ENCODE data around the gene ARMC12. TPM values are rescaled to one million over a fixed set of nuclear protein-coding genes. Genes with fewer than 3 reads are reported as not detected.
A peak's percentile ranks its signal among the peaks of the same experiment; 100 is the strongest.

ARMC12 gene
- total and polyA plus RNA-seq, 2 experiments from 2014 or later: 0.90 to 0.94 TPM

DNA sequence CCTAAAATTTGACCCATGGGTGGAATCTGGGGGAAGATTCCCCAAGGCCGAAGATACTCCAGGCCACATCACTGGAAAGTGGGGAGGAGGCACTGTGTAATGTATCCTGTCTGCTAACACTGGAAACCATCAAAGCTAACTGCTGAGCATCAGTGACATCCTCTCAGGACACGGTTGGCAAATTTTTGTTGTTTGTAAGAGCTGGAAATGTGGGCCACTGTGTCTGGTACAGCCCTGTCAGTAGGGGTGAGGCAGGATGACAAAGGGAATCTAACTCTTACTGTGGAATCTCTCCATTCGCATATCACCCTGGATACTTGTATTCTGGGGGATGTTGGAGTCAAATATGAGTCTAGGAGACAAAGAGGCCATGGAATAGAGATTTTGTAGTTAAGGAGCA is 22.6 kb downstream of the ARMC12 start:
- Histone ChIP-seq H3K27ac (ENCODE audit: low read depth) (no peak overlapping the region), H3K4me1 (ENCODE audit: insufficient read depth) (peaks cover 29% of the 10 kb centered on the region), H3F3A (replicated peaks; ENCODE audit: low read depth) (no peaks in the 10 kb centered on the region; the same call in 1 of the 2 replicates), H3K4me2 (no peak overlapping the region), H2AFZ (no peak overlapping the region), H3K4me3 (no peak overlapping the region), H3K36me3 (ENCODE audit: insufficient read depth) (no peaks in the 10 kb centered on the region), H3K79me2 (replicated peaks; ENCODE audit: insufficient read depth) (no peaks in the 10 kb centered on the region), H3K27me3 (ENCODE audit: insufficient read depth) (no peaks in the 10 kb centered on the region), H3K9me2 (ENCODE audit: insufficient read depth) (no peaks in the 10 kb centered on the region), H4K20me1 (replicated peaks; ENCODE audit: insufficient read depth) (no peaks in the 10 kb centered on the region)
- ATAC-seq (no peak), DNase-seq (ENCODE audit: low spot score) (no peak)
- Mint-ChIP-seq H3K4me3 (no peak overlapping the region), H3K27ac (no peak overlapping the region), H3K36me3 (ENCODE audit: low read depth) (no peaks in the 10 kb centered on the region), H3K9me3 (peaks cover 3% of the 10 kb centered on the region; the same call in 1 of the 3 replicates), H3K27me3 (ENCODE audit: insufficient read depth, low read depth, poor library complexity) (peaks cover 25% of the 10 kb centered on the region), H3K4me1 (peaks cover 46% of the 10 kb centered on the region)
- TF ChIP-seq, protein P1, sequence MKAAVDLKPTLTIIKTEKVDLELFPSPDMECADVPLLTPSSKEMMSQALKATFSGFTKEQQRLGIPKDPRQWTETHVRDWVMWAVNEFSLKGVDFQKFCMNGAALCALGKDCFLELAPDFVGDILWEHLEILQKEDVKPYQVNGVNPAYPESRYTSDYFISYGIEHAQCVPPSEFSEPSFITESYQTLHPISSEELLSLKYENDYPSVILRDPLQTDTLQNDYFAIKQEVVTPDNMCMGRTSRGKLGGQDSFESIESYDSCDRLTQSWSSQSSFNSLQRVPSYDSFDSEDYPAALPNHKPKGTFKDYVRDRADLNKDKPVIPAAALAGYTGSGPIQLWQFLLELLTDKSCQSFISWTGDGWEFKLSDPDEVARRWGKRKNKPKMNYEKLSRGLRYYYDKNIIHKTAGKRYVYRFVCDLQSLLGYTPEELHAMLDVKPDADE (IDR thresholded peaks at IDR 0.05): no peak
- no peak for TF ChIP-seq EZH2phosphoT487 (IDR thresholded peaks at IDR 0.05; ENCODE audit: unreplicated experiment)
- no peak for TF ChIP-seq NANOG (IDR thresholded peaks at IDR 0.05; ENCODE audit: borderline replicate concordance)
- TF ChIP-seq, protein P2, sequence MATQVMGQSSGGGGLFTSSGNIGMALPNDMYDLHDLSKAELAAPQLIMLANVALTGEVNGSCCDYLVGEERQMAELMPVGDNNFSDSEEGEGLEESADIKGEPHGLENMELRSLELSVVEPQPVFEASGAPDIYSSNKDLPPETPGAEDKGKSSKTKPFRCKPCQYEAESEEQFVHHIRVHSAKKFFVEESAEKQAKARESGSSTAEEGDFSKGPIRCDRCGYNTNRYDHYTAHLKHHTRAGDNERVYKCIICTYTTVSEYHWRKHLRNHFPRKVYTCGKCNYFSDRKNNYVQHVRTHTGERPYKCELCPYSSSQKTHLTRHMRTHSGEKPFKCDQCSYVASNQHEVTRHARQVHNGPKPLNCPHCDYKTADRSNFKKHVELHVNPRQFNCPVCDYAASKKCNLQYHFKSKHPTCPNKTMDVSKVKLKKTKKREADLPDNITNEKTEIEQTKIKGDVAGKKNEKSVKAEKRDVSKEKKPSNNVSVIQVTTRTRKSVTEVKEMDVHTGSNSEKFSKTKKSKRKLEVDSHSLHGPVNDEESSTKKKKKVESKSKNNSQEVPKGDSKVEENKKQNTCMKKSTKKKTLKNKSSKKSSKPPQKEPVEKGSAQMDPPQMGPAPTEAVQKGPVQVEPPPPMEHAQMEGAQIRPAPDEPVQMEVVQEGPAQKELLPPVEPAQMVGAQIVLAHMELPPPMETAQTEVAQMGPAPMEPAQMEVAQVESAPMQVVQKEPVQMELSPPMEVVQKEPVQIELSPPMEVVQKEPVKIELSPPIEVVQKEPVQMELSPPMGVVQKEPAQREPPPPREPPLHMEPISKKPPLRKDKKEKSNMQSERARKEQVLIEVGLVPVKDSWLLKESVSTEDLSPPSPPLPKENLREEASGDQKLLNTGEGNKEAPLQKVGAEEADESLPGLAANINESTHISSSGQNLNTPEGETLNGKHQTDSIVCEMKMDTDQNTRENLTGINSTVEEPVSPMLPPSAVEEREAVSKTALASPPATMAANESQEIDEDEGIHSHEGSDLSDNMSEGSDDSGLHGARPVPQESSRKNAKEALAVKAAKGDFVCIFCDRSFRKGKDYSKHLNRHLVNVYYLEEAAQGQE (IDR thresholded peaks at IDR 0.05; ENCODE audit: unreplicated experiment): no peak
- TF ChIP-seq ZNF114 (CRISPR knock-in tag; IDR thresholded peaks at IDR 0.05): no peak
- TF ChIP-seq POLR2AphosphoS5 (IDR thresholded peaks at IDR 0.05; ENCODE audit: low read depth): no peak
- no peak for TF ChIP-seq EZH2 (IDR thresholded peaks at IDR 0.05; ENCODE audit: low read depth, unreplicated experiment)
- TF ChIP-seq, protein P3, sequence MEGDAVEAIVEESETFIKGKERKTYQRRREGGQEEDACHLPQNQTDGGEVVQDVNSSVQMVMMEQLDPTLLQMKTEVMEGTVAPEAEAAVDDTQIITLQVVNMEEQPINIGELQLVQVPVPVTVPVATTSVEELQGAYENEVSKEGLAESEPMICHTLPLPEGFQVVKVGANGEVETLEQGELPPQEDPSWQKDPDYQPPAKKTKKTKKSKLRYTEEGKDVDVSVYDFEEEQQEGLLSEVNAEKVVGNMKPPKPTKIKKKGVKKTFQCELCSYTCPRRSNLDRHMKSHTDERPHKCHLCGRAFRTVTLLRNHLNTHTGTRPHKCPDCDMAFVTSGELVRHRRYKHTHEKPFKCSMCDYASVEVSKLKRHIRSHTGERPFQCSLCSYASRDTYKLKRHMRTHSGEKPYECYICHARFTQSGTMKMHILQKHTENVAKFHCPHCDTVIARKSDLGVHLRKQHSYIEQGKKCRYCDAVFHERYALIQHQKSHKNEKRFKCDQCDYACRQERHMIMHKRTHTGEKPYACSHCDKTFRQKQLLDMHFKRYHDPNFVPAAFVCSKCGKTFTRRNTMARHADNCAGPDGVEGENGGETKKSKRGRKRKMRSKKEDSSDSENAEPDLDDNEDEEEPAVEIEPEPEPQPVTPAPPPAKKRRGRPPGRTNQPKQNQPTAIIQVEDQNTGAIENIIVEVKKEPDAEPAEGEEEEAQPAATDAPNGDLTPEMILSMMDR (conservative IDR thresholded peaks at IDR 0.05; ENCODE audit: low read depth in 2 of 2): no peak
- no peak for TF ChIP-seq STAT1 (IDR thresholded peaks at IDR 0.05; ENCODE audit: unreplicated experiment)

DNA sequence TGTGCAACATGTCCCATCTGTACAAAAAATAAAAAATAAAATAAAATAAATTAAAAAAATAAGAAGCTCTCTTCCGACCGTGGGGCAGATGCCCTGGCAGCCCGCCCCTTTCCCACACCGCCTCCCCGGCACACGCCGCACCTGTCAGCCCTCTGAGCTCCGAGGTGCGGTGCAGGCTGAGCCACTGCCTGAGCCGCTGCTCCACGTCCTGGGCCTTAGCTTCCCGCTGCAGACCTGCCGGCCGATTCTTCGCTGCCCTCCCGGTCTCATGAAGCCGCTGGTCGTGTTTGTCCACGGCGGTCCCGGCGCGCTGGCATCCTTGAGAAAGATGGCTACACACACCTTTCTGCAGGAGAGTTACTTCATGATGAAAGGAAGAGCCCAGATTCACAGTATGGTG is 28.9 kb downstream of the ARMC12 start:
- Histone ChIP-seq H4K20me1 (replicated peaks; ENCODE audit: insufficient read depth) (no peaks in the 10 kb centered on the region), H3K27ac (ENCODE audit: low read depth) (no peak overlapping the region), H3K79me2 (replicated peaks; ENCODE audit: insufficient read depth) (no peaks in the 10 kb centered on the region), H3K4me3 (no peak overlapping the region), H3K4me1 (ENCODE audit: insufficient read depth) (peaks cover 10% of the 10 kb centered on the region), H3K27me3 (ENCODE audit: insufficient read depth) (no peaks in the 10 kb centered on the region), H3K36me3 (ENCODE audit: insufficient read depth) (no peaks in the 10 kb centered on the region), H3K4me2 (no peak overlapping the region), H3F3A (replicated peaks; ENCODE audit: low read depth) (0 out of 2 replicates have a peak, but pooled peaks cover 3% of the 10 kb centered on the region), H3K9me2 (ENCODE audit: insufficient read depth) (no peaks in the 10 kb centered on the region), H2AFZ (peak overlapping the region; percentile 34; the same call in 1 of the 2 replicates)
- DNase-seq (ENCODE audit: low spot score) (peak; percentile 27), ATAC-seq (peak; percentile 5; the same call in 2 of the 3 replicates)
- no peak for TF ChIP-seq ZNF331 (CRISPR knock-in tag; IDR thresholded peaks at IDR 0.05; ENCODE audit: low read depth)
- TF ChIP-seq, protein P1 (IDR thresholded peaks at IDR 0.05): no peak
- TF ChIP-seq CREB1 (CRISPR knock-in tag; IDR thresholded peaks at IDR 0.05; ENCODE audit: low read depth): no peak
- TF ChIP-seq STAT1 (IDR thresholded peaks at IDR 0.05; ENCODE audit: unreplicated experiment): no peak
- TF ChIP-seq POLR2AphosphoS5 (IDR thresholded peaks at IDR 0.05; ENCODE audit: low read depth): no peak
- no peak for TF ChIP-seq JUNB (IDR thresholded peaks at IDR 0.05; ENCODE audit: unreplicated experiment)
- Mint-ChIP-seq H3K4me3 (no peak overlapping the region), H3K9me3 (no peaks in the 10 kb centered on the region; the same call in 1 of the 3 replicates), H3K27ac (no peak overlapping the region), H3K4me1 (peaks cover 17% of the 10 kb centered on the region), H3K36me3 (ENCODE audit: low read depth) (no peaks in the 10 kb centered on the region), H3K27me3 (ENCODE audit: insufficient read depth, low read depth, poor library complexity) (peaks cover 14% of the 10 kb centered on the region)
